Activated CD4-positive, alpha-beta T cell treated with anti-CD3 and anti-CD28 coated beads, Interleukin-2, amount 50 U/mL, for 48 hours (primary cell): ENCODE results near the gene CHST13.
"Not testable (repeated sequence)": the region's sequence is repeated elsewhere in the genome, so short reads cannot be mapped to it uniquely, and the experiment has no call there.

ENCODE experiments used
- DNase-seq, 2 experiments: peaks; one replicate each; pipeline ENCODE4 v3.0.0-alpha.2; 2020

The CHST13 gene

GRCh38 chr3:126527455-126528211, 3.7 kb downstream of the CHST13 start:
- no peak for DNase-seq

GRCh38 chr3:126528419-126528799, 4.5 kb downstream of the CHST13 start:
- no peak for DNase-seq

- no peak for DNase-seq
Measured at GRCh38 chr3:126528800-126529541, 5.0 kb downstream of the CHST13 start.

- no peak for DNase-seq
Measured at GRCh38 chr3:126529585-126530170, 5.7 kb downstream of the CHST13 start.

GRCh38 chr3:126530171-126531050, 6.5 kb downstream of the CHST13 start:
- DNase-seq, result no peak

- no peak for DNase-seq
Measured at GRCh38 chr3:126531051-126531330, 7.0 kb downstream of the CHST13 start.

GRCh38 chr3:126533506-126533905, 9.6 kb downstream of the CHST13 start:
- no peak for DNase-seq

GRCh38 chr3:126534716-126535115, 10.8 kb downstream of the CHST13 start:
- DNase-seq, result not testable (repeated sequence)

- no peak for DNase-seq
Measured at GRCh38 chr3:126535636-126536035, 11.7 kb downstream of the CHST13 start.

GRCh38 chr3:126536126-126536525, 12.2 kb downstream of the CHST13 start:
- no peak for DNase-seq

GRCh38 chr3:126537116-126537729, 13.3 kb downstream of the CHST13 start:
- DNase-seq, result no peak

GRCh38 chr3:126537730-126538281, 13.9 kb downstream of the CHST13 start:
- no peak for DNase-seq

GRCh38 chr3:126538316-126538715, 14.4 kb downstream of the CHST13 start:
- DNase-seq, result no peak

GRCh38 chr3:126538966-126539365, 15.0 kb downstream of the CHST13 start:
- no peak for DNase-seq

- no peak for DNase-seq
Measured at GRCh38 chr3:126539558-126540250, 15.7 kb downstream of the CHST13 start.

- no peak for DNase-seq
Measured at GRCh38 chr3:126540342-126540849, 16.4 kb downstream of the CHST13 start.

GRCh38 chr3:126540951-126541627, 17.1 kb downstream of the CHST13 start:
- DNase-seq, result no peak

GRCh38 chr3:126541628-126542339, 17.8 kb downstream of the CHST13 start:
- DNase-seq, result no peak

GRCh38 chr3:126542340-126543241, 18.6 kb downstream of the CHST13 start:
- DNase-seq, result no peak
